Suprapubic skin (tissue), 4 donors: Measurements from ENCODE around the gene COL4A6.

Experiments used
- EP300 ChIP-seq: sonication (generic); formaldehyde crosslinking; IDR thresholded peaks from one replicate; pipeline ENCODE4 v1.6.1; 2017; ENCODE audit warnings: antibody characterized with exemption
- POLR2A ChIP-seq, 2 donors: fragments of 450-650 bp; IDR thresholded peaks; one replicate each; pipeline ENCODE4 v1.6.1; 2017; ENCODE audit warnings: antibody characterized with exemption in 2 of 2, mild to moderate bottlenecking in 2 of 2, moderate library complexity in 2 of 2
- POLR2AphosphoS5 ChIP-seq, 3 donors: sonication (generic); formaldehyde crosslinking; IDR thresholded peaks; one replicate each; pipeline ENCODE4 v1.6.1; 2017; ENCODE audit warnings: antibody characterized with exemption in 3 of 3
- TF ChIP-seq, protein P1 (sequence below), 2 donors: fragments of 200-600 bp in 1 of 2; fragments of 450-650 bp in 1 of 2; sonication (generic) in 1 of 2; IDR thresholded peaks; one replicate each; pipeline ENCODE4 v1.5.1; 2016 to 2019; ENCODE audit warnings: antibody characterized with exemption in 2 of 2, mild to moderate bottlenecking in 1 of 2, moderate library complexity in 1 of 2

DNA sequence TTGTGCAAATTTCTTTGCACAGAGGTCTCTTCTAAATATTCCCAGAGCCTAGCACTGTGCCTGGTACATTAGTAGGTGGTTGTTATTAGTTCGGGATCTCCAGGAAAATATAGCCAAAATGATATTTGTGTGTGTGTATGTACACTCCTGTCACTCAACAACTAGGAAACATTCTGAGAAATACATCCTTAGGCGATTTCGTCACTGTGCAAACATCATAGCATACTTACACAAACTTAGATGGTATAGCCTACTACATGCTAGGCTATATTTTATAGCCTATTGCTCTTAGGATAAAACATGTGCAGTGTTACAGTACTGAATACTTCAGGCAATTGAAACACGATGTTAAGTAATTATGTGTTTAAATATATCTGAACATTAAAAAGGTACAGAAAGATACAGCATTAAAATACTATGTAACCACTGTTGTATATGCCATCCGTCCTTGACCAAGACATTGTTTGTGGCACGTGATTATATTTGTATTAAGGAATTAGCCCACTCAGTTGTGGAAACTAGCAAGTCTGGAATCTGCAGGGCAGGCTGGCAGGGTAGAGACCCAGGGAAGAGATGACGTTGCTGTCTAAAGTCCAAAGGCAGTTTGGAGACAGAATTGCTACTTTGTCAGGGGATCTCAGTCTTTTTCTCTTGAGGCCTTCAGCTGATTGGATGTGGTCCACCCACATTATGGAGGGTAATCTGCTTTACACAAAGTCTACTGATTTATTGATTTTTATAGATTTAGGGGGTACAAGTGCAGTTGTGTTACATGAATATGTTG is 106.9 kb downstream of the COL4A6 start:
- TF ChIP-seq, protein P1, sequence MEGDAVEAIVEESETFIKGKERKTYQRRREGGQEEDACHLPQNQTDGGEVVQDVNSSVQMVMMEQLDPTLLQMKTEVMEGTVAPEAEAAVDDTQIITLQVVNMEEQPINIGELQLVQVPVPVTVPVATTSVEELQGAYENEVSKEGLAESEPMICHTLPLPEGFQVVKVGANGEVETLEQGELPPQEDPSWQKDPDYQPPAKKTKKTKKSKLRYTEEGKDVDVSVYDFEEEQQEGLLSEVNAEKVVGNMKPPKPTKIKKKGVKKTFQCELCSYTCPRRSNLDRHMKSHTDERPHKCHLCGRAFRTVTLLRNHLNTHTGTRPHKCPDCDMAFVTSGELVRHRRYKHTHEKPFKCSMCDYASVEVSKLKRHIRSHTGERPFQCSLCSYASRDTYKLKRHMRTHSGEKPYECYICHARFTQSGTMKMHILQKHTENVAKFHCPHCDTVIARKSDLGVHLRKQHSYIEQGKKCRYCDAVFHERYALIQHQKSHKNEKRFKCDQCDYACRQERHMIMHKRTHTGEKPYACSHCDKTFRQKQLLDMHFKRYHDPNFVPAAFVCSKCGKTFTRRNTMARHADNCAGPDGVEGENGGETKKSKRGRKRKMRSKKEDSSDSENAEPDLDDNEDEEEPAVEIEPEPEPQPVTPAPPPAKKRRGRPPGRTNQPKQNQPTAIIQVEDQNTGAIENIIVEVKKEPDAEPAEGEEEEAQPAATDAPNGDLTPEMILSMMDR (IDR thresholded peaks at IDR 0.05) = no peak
- TF ChIP-seq POLR2A (IDR thresholded peaks at IDR 0.05) = no peak
- TF ChIP-seq POLR2AphosphoS5 (IDR thresholded peaks at IDR 0.05) = no peak
- TF ChIP-seq EP300 = no peak
